ENCODE measurements around the gene ANKRD33B.

Gene ANKRD33B

DNA sequence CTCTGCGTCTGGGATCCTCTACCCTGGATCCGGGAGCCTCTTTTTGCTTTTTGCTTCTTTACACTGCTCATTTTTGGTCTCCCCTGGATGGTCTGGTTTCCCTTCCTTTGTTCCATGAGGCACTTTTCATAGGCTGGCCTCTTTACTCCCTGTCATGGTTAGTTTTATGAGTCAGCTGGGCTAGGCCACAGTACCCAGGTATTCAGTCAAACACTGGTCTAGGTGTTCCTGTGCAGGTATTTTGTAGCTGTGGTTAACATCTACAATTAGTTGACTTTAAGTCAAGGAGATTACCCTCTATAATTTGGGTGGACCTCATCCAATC is 17.5 kb downstream of the ANKRD33B start:
- DNase-seq (ENCODE audit: low read depth): no peak
- TF ChIP-seq, protein P1, sequence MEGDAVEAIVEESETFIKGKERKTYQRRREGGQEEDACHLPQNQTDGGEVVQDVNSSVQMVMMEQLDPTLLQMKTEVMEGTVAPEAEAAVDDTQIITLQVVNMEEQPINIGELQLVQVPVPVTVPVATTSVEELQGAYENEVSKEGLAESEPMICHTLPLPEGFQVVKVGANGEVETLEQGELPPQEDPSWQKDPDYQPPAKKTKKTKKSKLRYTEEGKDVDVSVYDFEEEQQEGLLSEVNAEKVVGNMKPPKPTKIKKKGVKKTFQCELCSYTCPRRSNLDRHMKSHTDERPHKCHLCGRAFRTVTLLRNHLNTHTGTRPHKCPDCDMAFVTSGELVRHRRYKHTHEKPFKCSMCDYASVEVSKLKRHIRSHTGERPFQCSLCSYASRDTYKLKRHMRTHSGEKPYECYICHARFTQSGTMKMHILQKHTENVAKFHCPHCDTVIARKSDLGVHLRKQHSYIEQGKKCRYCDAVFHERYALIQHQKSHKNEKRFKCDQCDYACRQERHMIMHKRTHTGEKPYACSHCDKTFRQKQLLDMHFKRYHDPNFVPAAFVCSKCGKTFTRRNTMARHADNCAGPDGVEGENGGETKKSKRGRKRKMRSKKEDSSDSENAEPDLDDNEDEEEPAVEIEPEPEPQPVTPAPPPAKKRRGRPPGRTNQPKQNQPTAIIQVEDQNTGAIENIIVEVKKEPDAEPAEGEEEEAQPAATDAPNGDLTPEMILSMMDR (conservative IDR thresholded peaks at IDR 0.05; ENCODE audit: low read depth, low read length): no peak
- no peak overlapping the region for H3K4me3 ChIP-seq (ENCODE audit: low read length)

DNA sequence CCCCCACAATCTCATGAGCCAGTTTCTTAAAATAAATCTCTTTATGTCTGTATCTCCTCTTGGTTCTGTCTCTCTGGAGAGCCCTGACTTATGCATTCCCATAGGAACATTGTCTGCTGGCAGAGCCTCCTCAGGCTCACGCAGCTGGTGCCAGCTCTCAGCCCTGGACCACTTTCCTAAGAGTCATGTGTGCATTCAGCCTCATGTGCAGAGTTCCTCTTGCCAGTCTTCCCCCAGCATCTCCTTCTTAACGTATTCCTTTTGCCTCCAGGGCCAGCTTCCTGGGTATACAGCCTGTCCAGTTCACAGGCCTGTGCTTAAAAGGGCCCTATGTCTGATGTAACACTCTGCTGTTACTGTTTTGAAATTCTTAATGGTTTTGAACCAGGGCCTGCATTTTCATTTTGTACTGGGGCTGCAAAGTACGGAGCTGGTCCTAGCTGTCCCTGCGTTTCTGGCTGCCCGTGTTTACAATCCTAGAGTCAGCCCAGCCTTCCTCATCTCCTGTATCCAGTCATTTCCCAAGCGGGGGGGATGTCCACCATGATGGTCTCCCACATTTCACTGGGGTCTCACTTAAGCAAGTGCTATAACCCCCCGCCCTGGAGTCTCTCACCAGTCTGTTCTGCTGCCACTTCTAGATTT is 18.1 kb downstream of the ANKRD33B start:
- H3K4me3 ChIP-seq (ENCODE audit: low read length): no peak overlapping the region
- TF ChIP-seq, protein P1 (conservative IDR thresholded peaks at IDR 0.05; ENCODE audit: low read depth, low read length): no peak
- no peak for DNase-seq (ENCODE audit: low read depth)

- DNase-seq (ENCODE audit: low read depth): no peak
- H3K4me3 ChIP-seq (ENCODE audit: low read length): no peak overlapping the region
- TF ChIP-seq, protein P1 (conservative IDR thresholded peaks at IDR 0.05; ENCODE audit: low read depth, low read length): no peak
Observed at GRCh38 chr5:10582512-10582897, 18.6 kb downstream of the ANKRD33B start.

DNA sequence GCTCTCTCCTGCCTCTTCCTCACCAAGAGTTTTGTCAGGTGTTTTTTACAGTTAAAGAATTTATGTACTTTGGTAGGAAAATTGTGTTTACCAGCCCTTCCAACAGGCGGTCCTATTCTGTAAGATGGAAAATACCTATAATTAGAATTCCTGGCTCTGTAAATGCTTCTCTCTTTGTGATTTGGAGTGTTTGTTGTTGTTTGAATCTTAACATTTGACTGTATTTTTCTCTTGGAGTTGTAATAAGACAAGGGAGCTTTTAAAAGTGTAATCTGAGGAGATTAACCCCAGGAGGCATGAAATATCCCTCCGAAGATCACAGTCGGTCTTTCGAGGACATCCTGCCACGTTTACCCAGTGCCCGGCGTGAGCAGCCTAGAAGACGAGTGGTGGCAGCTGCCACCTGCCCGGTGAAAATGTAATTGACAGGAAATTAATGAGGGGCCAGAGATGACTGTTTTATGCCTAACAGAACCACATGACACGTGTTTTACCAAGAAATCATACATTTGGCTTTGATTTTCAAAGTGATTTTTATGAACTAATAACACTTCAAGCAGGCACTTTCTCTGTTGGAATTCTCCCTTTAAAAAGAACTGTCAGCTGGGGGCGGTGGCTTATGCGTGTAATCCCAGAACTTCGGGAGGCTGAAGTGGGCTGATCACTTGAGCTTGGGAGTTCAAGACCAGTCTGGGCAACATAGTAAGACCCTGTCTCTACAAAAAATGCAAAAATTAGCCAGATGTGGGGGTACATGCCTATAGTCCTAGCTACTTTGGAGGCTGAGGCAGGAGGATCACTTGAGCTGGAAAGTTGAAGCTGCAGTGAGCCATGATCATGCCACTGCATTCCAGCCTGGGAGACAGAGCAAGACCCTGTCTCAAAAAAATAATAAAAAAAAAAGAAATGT is 20.0 kb downstream of the ANKRD33B start:
- DNase-seq (ENCODE audit: low read depth): no peak
- H3K4me3 ChIP-seq (ENCODE audit: low read length): no peak overlapping the region
- TF ChIP-seq, protein P1 (conservative IDR thresholded peaks at IDR 0.05; ENCODE audit: low read depth, low read length): no peak

DNA sequence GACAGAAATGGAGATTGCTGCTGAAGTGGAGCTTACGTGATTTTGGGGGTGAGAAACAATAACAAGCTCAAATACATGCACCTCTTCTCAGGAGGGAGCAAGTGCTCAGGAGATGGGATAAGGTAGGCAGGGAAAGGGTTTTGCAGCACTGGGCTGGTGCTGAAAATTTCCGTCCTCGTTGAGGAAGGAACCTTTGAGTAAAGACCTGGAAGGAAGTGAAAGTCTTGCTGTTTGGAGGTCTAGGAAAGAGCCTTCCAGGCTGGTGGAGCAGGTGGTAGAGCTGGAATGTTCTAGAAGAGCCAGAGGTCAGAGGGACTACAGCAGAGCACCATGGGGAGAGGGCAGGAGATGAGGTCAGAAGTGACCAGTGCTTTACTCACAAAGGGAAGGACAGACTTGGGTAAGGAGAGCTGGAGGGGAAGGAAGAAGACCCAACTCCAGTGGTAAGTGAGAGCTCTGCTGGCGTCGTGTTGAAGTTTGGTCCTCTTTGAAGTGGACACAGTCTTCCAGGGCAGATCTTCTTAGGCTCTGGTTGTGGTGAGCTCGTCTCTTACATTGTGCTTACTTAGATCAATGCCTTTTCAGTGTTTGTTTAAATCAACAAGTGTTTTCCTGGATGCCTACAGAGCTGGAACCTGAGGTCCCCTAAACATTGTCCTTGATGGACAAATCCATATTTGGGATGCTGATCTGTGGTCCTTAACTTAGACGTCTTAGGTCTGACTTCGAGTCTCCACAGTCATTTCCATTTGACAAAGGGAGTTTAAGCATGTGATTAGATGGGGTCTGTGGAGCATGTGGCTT is 21.0 kb downstream of the ANKRD33B start:
- H3K4me3 ChIP-seq (ENCODE audit: low read length): no peak overlapping the region
- TF ChIP-seq, protein P1 (conservative IDR thresholded peaks at IDR 0.05; ENCODE audit: low read depth, low read length): no peak
- no peak for DNase-seq (ENCODE audit: low read depth)

DNA sequence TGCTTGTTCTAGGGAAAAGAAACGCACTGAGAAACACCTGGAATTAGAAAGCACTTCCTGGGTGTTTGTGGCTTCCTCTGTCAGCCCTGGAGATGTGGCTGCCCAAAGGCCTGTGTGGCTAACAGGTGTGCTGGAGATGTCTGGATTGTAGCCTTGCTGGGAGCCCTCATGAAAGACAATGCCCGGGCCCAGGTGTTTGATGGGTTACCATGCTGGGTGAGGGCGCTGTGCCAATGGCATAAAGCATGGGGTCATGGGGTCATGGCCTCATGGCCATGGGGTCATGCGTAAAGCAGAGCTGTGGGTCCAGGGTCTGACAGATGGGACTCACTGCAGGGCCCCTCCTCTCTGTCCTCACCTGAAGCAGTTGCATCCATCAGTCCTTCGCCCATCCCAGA is 21.6 kb downstream of the ANKRD33B start:
- DNase-seq (ENCODE audit: low read depth): no peak
- H3K4me3 ChIP-seq (ENCODE audit: low read length): no peak overlapping the region
- TF ChIP-seq, protein P1 (conservative IDR thresholded peaks at IDR 0.05; ENCODE audit: low read depth, low read length): no peak

Data from retinal pigment epithelial cell (primary cell).